Measurements from ENCODE around the gene SLC25A25. TPM values are rescaled to one million over a fixed set of nuclear protein-coding genes. Genes with fewer than 3 reads are reported as not detected.
A peak's percentile ranks its signal among the peaks of the same experiment; 100 is the strongest.

Gene SLC25A25
- total RNA-seq, 1 experiment from 2014 or later: 10.7 TPM

- H3K27me3 ChIP-seq (ENCODE audit: control insufficient read depth, insufficient read depth, low read length): no peaks in the 10 kb centered on the region
- no peaks in the 10 kb centered on the region for H3K9me3 ChIP-seq (ENCODE audit: control insufficient read depth, insufficient read depth, low read depth, low read length)
- no TSS peak for BruUV-seq (replicated peaks)
- CTCF ChIA-PET: interaction anchor here (1.0 kb wide), 1 partner anchor 175 kb away, joined by 3 read pairs; no protein-coding TSS in a partner anchor
- H3K36me3 ChIP-seq (ENCODE audit: control insufficient read depth, insufficient read depth, low read length): no peaks in the 10 kb centered on the region
- ATAC-seq (peak; percentile 7; the same call in 1 of the 2 replicates), DNase-seq (ENCODE audit: low read depth, low spot score) (no peak)
- H3K27ac ChIP-seq (ENCODE audit: low read length): no peak overlapping the region
- intact Hi-C loops (cut with micrococcal nuclease; ENCODE audit: unreplicated experiment): no loop called here
- in situ Hi-C loops (cut with HindIII; ENCODE audit: low pct_unique_long_range_greater_than_20kb, low sequenced_read_pairs): no loop called here
- no peak for TF ChIP-seq CTCF (IDR thresholded peaks at IDR 0.05)
- POLR2A ChIA-PET: no interaction called here
- H3K4me3 ChIP-seq (ENCODE audit: low read depth in 2 of 2, low read length in 2 of 2): no peak overlapping the region
- H3K4me1 ChIP-seq (ENCODE audit: control insufficient read depth, insufficient read depth, low read length): no peaks in the 10 kb centered on the region; the same call in 1 of the 2 replicates
Observed at GRCh38 chr9:128118472-128118857, 50.4 kb downstream of the SLC25A25 start.

DNA sequence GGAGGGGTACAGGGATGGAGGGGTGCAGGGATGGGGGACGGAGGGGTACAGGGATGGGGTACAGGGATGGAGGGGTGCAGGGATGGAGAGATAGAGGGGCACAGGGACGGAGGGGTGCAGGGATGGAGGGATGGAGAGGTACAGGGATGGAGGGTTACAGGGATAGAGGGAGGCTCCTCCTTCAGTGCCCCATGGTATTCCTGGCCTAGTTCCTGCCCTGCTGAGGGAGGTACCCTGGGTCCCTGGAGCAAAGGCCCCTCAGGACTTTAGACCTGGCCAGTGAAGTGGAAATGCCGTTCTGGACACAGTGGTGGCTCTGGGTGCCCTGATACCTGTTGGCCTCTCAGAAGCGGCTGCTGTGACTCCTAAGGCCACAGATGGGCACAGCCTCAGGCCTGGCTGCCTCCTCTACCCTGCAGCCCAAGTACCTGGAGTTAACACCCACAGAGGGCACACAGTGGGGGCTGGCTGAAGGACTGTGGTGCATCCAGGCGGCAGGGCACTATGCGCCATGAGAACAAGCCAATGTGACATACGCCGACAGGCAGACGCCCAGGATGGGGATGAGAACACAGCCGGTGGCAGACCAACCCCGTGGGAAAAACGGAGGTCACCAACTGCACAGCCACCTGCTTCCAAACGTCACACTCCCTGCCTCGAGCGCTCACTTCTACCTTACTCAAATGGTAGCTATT lies 51.1 kb downstream of the SLC25A25 start:
- Histone ChIP-seq H3K36me3 (ENCODE audit: control insufficient read depth, insufficient read depth, low read length) (no peaks in the 10 kb centered on the region), H3K27ac (ENCODE audit: low read length) (no peak overlapping the region), H3K4me1 (ENCODE audit: control insufficient read depth, insufficient read depth, low read length) (no peaks in the 10 kb centered on the region; the same call in 1 of the 2 replicates), H3K4me3 (ENCODE audit: low read depth in 2 of 2, low read length in 2 of 2) (no peak overlapping the region), H3K9me3 (ENCODE audit: control insufficient read depth, insufficient read depth, low read depth, low read length) (no peaks in the 10 kb centered on the region), H3K27me3 (ENCODE audit: control insufficient read depth, insufficient read depth, low read length) (no peaks in the 10 kb centered on the region)
- POLR2A ChIA-PET: no interaction called here
- in situ Hi-C loops (cut with HindIII; ENCODE audit: low pct_unique_long_range_greater_than_20kb, low sequenced_read_pairs): no loop called here
- no peak for TF ChIP-seq TCF7L2 (IDR thresholded peaks at IDR 0.05; ENCODE audit: low read depth, low read length)
- TF ChIP-seq CTCF (IDR thresholded peaks at IDR 0.05): no peak
- no peak for TF ChIP-seq SIN3A (IDR thresholded peaks at IDR 0.05; ENCODE audit: borderline replicate concordance, insufficient read depth, low read depth, low read length)
- TF ChIP-seq POLR2AphosphoS5 (IDR thresholded peaks at IDR 0.05; ENCODE audit: low read depth, low read length): no peak
- TF ChIP-seq, protein P1, sequence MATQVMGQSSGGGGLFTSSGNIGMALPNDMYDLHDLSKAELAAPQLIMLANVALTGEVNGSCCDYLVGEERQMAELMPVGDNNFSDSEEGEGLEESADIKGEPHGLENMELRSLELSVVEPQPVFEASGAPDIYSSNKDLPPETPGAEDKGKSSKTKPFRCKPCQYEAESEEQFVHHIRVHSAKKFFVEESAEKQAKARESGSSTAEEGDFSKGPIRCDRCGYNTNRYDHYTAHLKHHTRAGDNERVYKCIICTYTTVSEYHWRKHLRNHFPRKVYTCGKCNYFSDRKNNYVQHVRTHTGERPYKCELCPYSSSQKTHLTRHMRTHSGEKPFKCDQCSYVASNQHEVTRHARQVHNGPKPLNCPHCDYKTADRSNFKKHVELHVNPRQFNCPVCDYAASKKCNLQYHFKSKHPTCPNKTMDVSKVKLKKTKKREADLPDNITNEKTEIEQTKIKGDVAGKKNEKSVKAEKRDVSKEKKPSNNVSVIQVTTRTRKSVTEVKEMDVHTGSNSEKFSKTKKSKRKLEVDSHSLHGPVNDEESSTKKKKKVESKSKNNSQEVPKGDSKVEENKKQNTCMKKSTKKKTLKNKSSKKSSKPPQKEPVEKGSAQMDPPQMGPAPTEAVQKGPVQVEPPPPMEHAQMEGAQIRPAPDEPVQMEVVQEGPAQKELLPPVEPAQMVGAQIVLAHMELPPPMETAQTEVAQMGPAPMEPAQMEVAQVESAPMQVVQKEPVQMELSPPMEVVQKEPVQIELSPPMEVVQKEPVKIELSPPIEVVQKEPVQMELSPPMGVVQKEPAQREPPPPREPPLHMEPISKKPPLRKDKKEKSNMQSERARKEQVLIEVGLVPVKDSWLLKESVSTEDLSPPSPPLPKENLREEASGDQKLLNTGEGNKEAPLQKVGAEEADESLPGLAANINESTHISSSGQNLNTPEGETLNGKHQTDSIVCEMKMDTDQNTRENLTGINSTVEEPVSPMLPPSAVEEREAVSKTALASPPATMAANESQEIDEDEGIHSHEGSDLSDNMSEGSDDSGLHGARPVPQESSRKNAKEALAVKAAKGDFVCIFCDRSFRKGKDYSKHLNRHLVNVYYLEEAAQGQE (IDR thresholded peaks at IDR 0.05; ENCODE audit: insufficient read depth in 1 of 2, low read depth in 2 of 2, low read length in 1 of 2): no peak
- peak; percentile 25; the same call in 1 of the 2 replicates for ATAC-seq
- no TSS peak for BruUV-seq (replicated peaks)
- CTCF ChIA-PET: no interaction called here
- intact Hi-C loops (cut with micrococcal nuclease; ENCODE audit: unreplicated experiment): no loop called here
- DNase-seq (ENCODE audit: low read depth, low spot score): no peak
